ENCODE data around the gene TBC1D16. TPM values are rescaled to one million over a fixed set of nuclear protein-coding genes. Genes with fewer than 3 reads are reported as not detected.
"Not testable (repeated sequence)": the region's sequence is repeated elsewhere in the genome, so short reads cannot be mapped to it uniquely, and the experiment has no call there.

Gene TBC1D16
- total and polyA plus RNA-seq, 2 experiments from 2014 or later, result 9.2 to 22.4 TPM

DNA sequence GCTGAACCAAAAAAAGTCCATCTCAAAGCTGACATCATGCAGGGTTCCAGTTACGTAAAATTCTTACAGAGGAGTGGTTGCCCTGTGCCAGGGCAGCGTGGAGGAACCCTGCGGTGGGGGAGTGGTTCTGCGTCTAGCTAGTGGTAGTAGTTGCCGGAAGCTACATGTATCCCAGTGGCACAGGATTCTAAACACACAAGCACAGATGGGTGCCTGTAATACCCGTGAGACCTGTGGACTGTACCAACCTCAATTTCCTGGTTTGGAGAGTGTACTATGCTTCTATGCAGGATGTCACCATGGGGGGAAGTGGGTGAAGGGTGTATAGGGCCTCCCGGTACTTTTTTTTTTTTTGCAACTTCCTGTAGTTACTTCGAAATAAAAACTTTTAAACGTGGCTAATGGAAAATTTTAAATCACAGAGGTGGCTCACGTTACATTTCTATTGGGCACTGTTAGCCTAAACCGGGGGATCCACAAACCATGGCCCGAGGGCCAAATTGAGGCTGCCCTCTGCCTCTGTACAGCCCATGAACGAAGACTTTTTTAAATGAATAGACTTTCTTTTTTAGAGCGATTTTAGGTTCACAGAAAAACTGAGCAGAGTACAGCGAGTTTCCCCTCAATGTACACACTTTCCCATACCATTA lies 38.5 kb downstream of the TBC1D16 start:
- Histone ChIP-seq H3K27ac (no peak overlapping the region), H3F3A (ENCODE audit: insufficient read depth) (no peaks in the 10 kb centered on the region), H3K4me2 (ENCODE audit: unreplicated experiment) (no peak overlapping the region), H3K79me2 (ENCODE audit: insufficient read depth) (no peaks in the 10 kb centered on the region), H3K36me3 (ENCODE audit: low read depth) (no peaks in the 10 kb centered on the region), H3K9me2 (ENCODE audit: insufficient read depth) (no peaks in the 10 kb centered on the region), H3K9ac (no peak overlapping the region), H4K20me1 (ENCODE audit: insufficient read depth) (no peaks in the 10 kb centered on the region), H3K4me1 (ENCODE audit: insufficient read depth) (peaks cover 18% of the 10 kb centered on the region), H3K27me3 (replicated peaks; ENCODE audit: insufficient read depth) (no peaks in the 10 kb centered on the region), H2AFZ (no peak overlapping the region), H3K9me3 (ENCODE audit: low read depth) (no peaks in the 10 kb centered on the region), H3K4me3 (no peak overlapping the region)
- 89 to 93% methylated on average over 15 of the region's 15 CpGs for WGBS, 2 experiments (ENCODE audit: low coverage in 1 of 2, low lambda C conversion rate in 2 of 2, missing lambda C conversion rate in 2 of 2)
- no peak for DNase-seq
- TF ChIP-seq EZH2phosphoT487 (IDR thresholded peaks at IDR 0.05; ENCODE audit: insufficient read depth, low read depth) (no peak), EZH2 (IDR thresholded peaks at IDR 0.05; ENCODE audit: insufficient read depth, poor library complexity, severe bottlenecking) (no peak)
- in situ Hi-C loops (cut with MboI), result loop anchor here (10.0 kb wide), 2 partner anchors 152 to 212 kb away; no protein-coding TSS in a partner anchor

DNA sequence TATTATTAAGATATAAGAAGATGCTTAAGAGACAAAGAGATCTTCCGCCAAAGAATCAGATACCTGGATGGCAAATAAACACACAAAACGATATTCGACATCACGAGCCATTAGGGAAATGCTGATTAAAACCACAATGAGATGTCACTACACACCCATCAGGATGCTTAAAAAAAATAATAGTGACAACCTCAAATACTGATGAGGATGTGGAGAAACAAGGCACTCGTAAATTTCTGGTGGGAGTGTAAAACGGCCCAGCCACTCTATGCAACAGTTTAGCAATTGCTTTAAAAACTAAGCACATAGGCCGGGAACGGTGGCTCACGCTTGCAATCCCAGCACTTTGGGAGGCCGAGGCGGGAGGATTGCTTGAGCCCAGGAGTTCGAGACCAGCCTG lies 39.4 kb downstream of the TBC1D16 start:
- H3F3A ChIP-seq (ENCODE audit: insufficient read depth), result no peaks in the 10 kb centered on the region
- TF ChIP-seq EZH2 (IDR thresholded peaks at IDR 0.05; ENCODE audit: insufficient read depth, poor library complexity, severe bottlenecking) (no peak), EZH2phosphoT487 (IDR thresholded peaks at IDR 0.05; ENCODE audit: insufficient read depth, low read depth) (no peak)
- DNase-seq, result no peak
- H3K4me1 ChIP-seq (ENCODE audit: insufficient read depth), result peaks cover 18% of the 10 kb centered on the region
- no peaks in the 10 kb centered on the region for H3K79me2 ChIP-seq (ENCODE audit: insufficient read depth)
- H4K20me1 ChIP-seq (ENCODE audit: insufficient read depth), result no peaks in the 10 kb centered on the region
- H3K9ac ChIP-seq, result no peak overlapping the region
- no peak overlapping the region for H3K4me3 ChIP-seq
- H3K9me2 ChIP-seq (ENCODE audit: insufficient read depth), result no peaks in the 10 kb centered on the region
- H3K36me3 ChIP-seq (ENCODE audit: low read depth), result no peaks in the 10 kb centered on the region
- no peaks in the 10 kb centered on the region for H3K9me3 ChIP-seq (ENCODE audit: low read depth)
- in situ Hi-C loops (cut with MboI), result loop anchor here (10.0 kb wide), 2 partner anchors 151 to 211 kb away; no protein-coding TSS in a partner anchor
- H3K27ac ChIP-seq, result no peak overlapping the region
- 87% methylated on average over 12 of the region's 12 CpGs for WGBS, 2 experiments (ENCODE audit: low coverage in 1 of 2, low lambda C conversion rate in 2 of 2, missing lambda C conversion rate in 2 of 2)
- no peak overlapping the region for H3K4me2 ChIP-seq (ENCODE audit: unreplicated experiment)
- no peak overlapping the region for H2AFZ ChIP-seq
- H3K27me3 ChIP-seq (replicated peaks; ENCODE audit: insufficient read depth), result no peaks in the 10 kb centered on the region

- DNase-seq, result peak; percentile 20
- Histone ChIP-seq H3K79me2 (ENCODE audit: insufficient read depth) (no peaks in the 10 kb centered on the region), H2AFZ (no peak overlapping the region), H3K9ac (no peak overlapping the region), H3K27me3 (replicated peaks; ENCODE audit: insufficient read depth) (no peaks in the 10 kb centered on the region), H3F3A (ENCODE audit: insufficient read depth) (no peaks in the 10 kb centered on the region), H4K20me1 (ENCODE audit: insufficient read depth) (no peaks in the 10 kb centered on the region), H3K4me1 (ENCODE audit: insufficient read depth) (peaks cover 18% of the 10 kb centered on the region), H3K9me3 (ENCODE audit: low read depth) (no peaks in the 10 kb centered on the region), H3K4me2 (ENCODE audit: unreplicated experiment) (no peak overlapping the region), H3K27ac (no peak overlapping the region), H3K4me3 (no peak overlapping the region), H3K36me3 (ENCODE audit: low read depth) (no peaks in the 10 kb centered on the region), H3K9me2 (ENCODE audit: insufficient read depth) (no peaks in the 10 kb centered on the region)
- 86 to 87% methylated on average over 8 of the region's 8 CpGs for WGBS, 2 experiments (ENCODE audit: low coverage in 1 of 2, low lambda C conversion rate in 2 of 2, missing lambda C conversion rate in 2 of 2)
- in situ Hi-C loops (cut with MboI), result loop anchor here (10.0 kb wide), 2 partner anchors 151 to 211 kb away; no protein-coding TSS in a partner anchor
- TF ChIP-seq EZH2 (IDR thresholded peaks at IDR 0.05; ENCODE audit: insufficient read depth, poor library complexity, severe bottlenecking) (no peak), EZH2phosphoT487 (IDR thresholded peaks at IDR 0.05; ENCODE audit: insufficient read depth, low read depth) (no peak)
These were observed 40.0 kb downstream of the TBC1D16 start for GRCh38 chr17:79995696-79996095.

DNA sequence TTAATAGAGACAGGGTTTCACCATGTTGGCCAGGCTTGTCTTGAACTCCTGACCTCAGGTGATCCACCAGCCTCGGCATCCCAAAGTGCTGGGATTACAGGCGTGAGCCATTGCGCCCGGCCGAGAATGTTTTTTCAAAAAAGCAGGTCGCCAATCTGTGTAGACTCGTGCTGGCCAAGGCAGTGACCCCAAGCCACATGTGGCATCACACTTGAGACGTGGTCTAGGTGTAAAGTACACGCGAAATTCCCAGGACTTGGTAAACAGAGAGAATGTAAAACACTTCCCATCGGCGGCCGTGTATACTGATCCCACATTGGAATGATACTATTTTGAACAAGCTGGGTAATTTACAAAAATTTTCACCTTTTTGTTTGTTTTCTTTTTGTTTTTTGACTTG lies 41.1 kb downstream of the TBC1D16 start:
- in situ Hi-C loops (cut with MboI), result loop anchor here (10.0 kb wide), 2 partner anchors 150 to 210 kb away; no protein-coding TSS in a partner anchor

GRCh38 chr17:79994228-79994569 lies 41.5 kb downstream of the TBC1D16 start:
- Histone ChIP-seq H3K4me3 (peak overlapping the region; percentile 47; the same call in 1 of the 2 replicates), H2AFZ (peak overlapping the region; percentile 82), H3K4me2 (ENCODE audit: unreplicated experiment) (peak overlapping the region; percentile 67), H3K9ac (peak overlapping the region; percentile 70), H3K4me1 (ENCODE audit: insufficient read depth) (peaks cover 18% of the 10 kb centered on the region), H3K27ac (peak overlapping the region; percentile 65)
- H3K27me3 ChIP-seq (replicated peaks; ENCODE audit: insufficient read depth); H3K9me2 ChIP-seq (ENCODE audit: insufficient read depth); DNase-seq; H4K20me1 ChIP-seq (ENCODE audit: insufficient read depth); H3K79me2 ChIP-seq (ENCODE audit: insufficient read depth); H3F3A ChIP-seq (ENCODE audit: insufficient read depth); H3K9me3 ChIP-seq (ENCODE audit: low read depth); H3K36me3 ChIP-seq (ENCODE audit: low read depth): not testable (repeated sequence)
- in situ Hi-C loops (cut with MboI), result loop anchor here (10.0 kb wide), 2 partner anchors 149 to 209 kb away; no protein-coding TSS in a partner anchor
- 50 to 65% methylated on average over 4 of the region's 4 CpGs for WGBS, 2 experiments (ENCODE audit: low coverage in 1 of 2, low lambda C conversion rate in 2 of 2, missing lambda C conversion rate in 2 of 2)

More for the DNA sequence above, 41.1 kb downstream of the TBC1D16 start:
- no peak for DNase-seq
- Histone ChIP-seq H3F3A (ENCODE audit: insufficient read depth) (no peaks in the 10 kb centered on the region), H3K9me2 (ENCODE audit: insufficient read depth) (no peaks in the 10 kb centered on the region), H3K4me2 (ENCODE audit: unreplicated experiment) (no peak overlapping the region), H4K20me1 (ENCODE audit: insufficient read depth) (no peaks in the 10 kb centered on the region), H3K9ac (no peak overlapping the region), H2AFZ (no peak overlapping the region), H3K9me3 (ENCODE audit: low read depth) (no peaks in the 10 kb centered on the region), H3K4me1 (ENCODE audit: insufficient read depth) (peaks cover 18% of the 10 kb centered on the region), H3K4me3 (no peak overlapping the region), H3K36me3 (ENCODE audit: low read depth) (no peaks in the 10 kb centered on the region), H3K27ac (no peak overlapping the region), H3K27me3 (replicated peaks; ENCODE audit: insufficient read depth) (no peaks in the 10 kb centered on the region), H3K79me2 (ENCODE audit: insufficient read depth) (no peaks in the 10 kb centered on the region)
- TF ChIP-seq EZH2 (IDR thresholded peaks at IDR 0.05; ENCODE audit: insufficient read depth, poor library complexity, severe bottlenecking) (no peak), EZH2phosphoT487 (IDR thresholded peaks at IDR 0.05; ENCODE audit: insufficient read depth, low read depth) (no peak)
- WGBS, 2 experiments (ENCODE audit: low coverage in 1 of 2, low lambda C conversion rate in 2 of 2, missing lambda C conversion rate in 2 of 2), result 95 to 97% methylated on average over 13 of the region's 13 CpGs

Measured in GM23248 (cell line).